HCT116 (cell line): ENCODE results near the gene TFB1M. TPM values are rescaled to one million over a fixed set of nuclear protein-coding genes. Genes with fewer than 3 reads are reported as not detected.

Source experiments
- ATAC-seq: fragments of 200-7000 bp; cut with Tn5 transposase; 2 replicates; pipeline ENCODE4 v1.9.1; 2020; ENCODE audit warnings: mild to moderate bottlenecking, moderate library complexity
- BruUV-seq: library from RNA; stranded (reverse); fragments of 400-500 nt; replicated peaks from 2 replicates; lab custom pipeline; 2021; lab: Mats Ljungman, UMichigan
- CTCF ChIA-PET: fragments of 300-600 bp; sonication (Branson Sonifier 250); formaldehyde crosslinking; loops from one replicate; lab custom pipeline; 2021; ENCODE audit warnings: antibody characterized with exemption; lab: Charles Lee
- POLR2A ChIA-PET: fragments of 300-600, 350-600 bp; sonication (Branson Sonifier 250); formaldehyde crosslinking; loops from one replicate; lab custom pipeline; 2021; ENCODE audit warnings: antibody characterized with exemption; lab: Charles Lee
- RAD21 ChIA-PET, 2 experiments: fragments of 300-600 bp; sonication (Branson Sonifier 250); formaldehyde crosslinking; loops; one replicate each; lab custom pipeline; 2023; ENCODE audit warnings: low total read pairs in 2 of 2; ENCODE audit not compliant: uncharacterized antibody in 2 of 2, unreplicated experiment in 2 of 2, low non-redundant PET in 1 of 2; lab: Charles Lee
- DNase-seq: peaks from one replicate; pipeline ENCODE4 v3.0.0-alpha.2; 2010; ENCODE audit warnings: low read depth, low spot score
- H2AFZ ChIP-seq: fragments of 200-600 bp; shearing (Covaris generic), sonication (generic); 2 replicates; pipeline ENCODE4 v1.6.1; 2017; ENCODE audit warnings: low read depth, mixed run types, mixed read lengths, antibody characterized with exemption, low read length; ENCODE audit not compliant: poor library complexity, severe bottlenecking
- H3K27ac ChIP-seq: 2 replicates; pipeline ENCODE4 v1.5.1; 2012; ENCODE audit warnings: low read depth, low read length
- H3K27me3 ChIP-seq: fragments of 200-600 bp; sonication (generic); 2 replicates; pipeline ENCODE4 v1.6.1; 2016; ENCODE audit warnings: mixed run types, low read length, mixed read lengths; ENCODE audit not compliant: insufficient read depth
- H3K36me3 ChIP-seq, 2 experiments: fragments of 200-500 bp in 1 of 2; fragments of 200-600 bp in 1 of 2; sonication (Bioruptor generic) in 1 of 2; sonication (generic) in 1 of 2; 2 replicates each; pipeline versions ENCODE4 v1.5.1 to v1.6.1; 2014 to 2016; ENCODE audit warnings: low read length in 2 of 2, inconsistent platforms in 1 of 2, mixed read lengths in 1 of 2, mixed run types in 1 of 2; ENCODE audit not compliant: insufficient read depth in 2 of 2, control insufficient read depth in 1 of 2
- H3K4me1 ChIP-seq, 2 experiments: fragments of 200-600 bp in 1 of 2; sonication (generic) in 1 of 2; 2 replicates each; pipeline versions ENCODE4 v1.5.1 to v1.6.1; 2012 to 2017; ENCODE audit warnings: low read length in 2 of 2, inconsistent platforms in 1 of 2, mild to moderate bottlenecking in 1 of 2, mixed read lengths in 1 of 2, mixed run types in 1 of 2, moderate library complexity in 1 of 2; ENCODE audit not compliant: insufficient read depth in 2 of 2, control insufficient read depth in 1 of 2
- H3K4me2 ChIP-seq: fragments of 200-600 bp; sonication (generic); 2 replicates; pipeline ENCODE4 v1.6.1; 2017; ENCODE audit warnings: mixed run types, low read length, mixed read lengths
- H3K4me3 ChIP-seq, 2 experiments: fragments of 200-600 bp in 1 of 2; sonication (generic) in 1 of 2; replicated peaks in 1 of 2; 2 replicates each; pipeline ENCODE4 v1.5.1; 2011 to 2016; ENCODE audit warnings: low read length in 2 of 2, control low read depth in 1 of 2, low read depth in 1 of 2, mild to moderate bottlenecking in 1 of 2, mixed read lengths in 1 of 2, mixed run types in 1 of 2
- H3K79me2 ChIP-seq: fragments of 200-600 bp; sonication (generic); 2 replicates; pipeline ENCODE4 v1.6.1; 2017; ENCODE audit warnings: mild to moderate bottlenecking, mixed run types, low read length, moderate library complexity, mixed read lengths; ENCODE audit not compliant: insufficient read depth
- H3K9ac ChIP-seq: fragments of 200-600 bp; sonication (generic); 2 replicates; pipeline ENCODE4 v1.6.1; 2016; ENCODE audit warnings: low read length, mixed read lengths
- H3K9me2 ChIP-seq: fragments of 200-600 bp; sonication (generic), shearing (Covaris generic); 2 replicates; pipeline ENCODE4 v1.6.1; 2017; ENCODE audit warnings: mixed run types, mild to moderate bottlenecking, moderate library complexity; ENCODE audit not compliant: insufficient read depth
- H3K9me3 ChIP-seq, 2 experiments: fragments of 200-500 bp in 1 of 2; fragments of 200-600 bp in 1 of 2; sonication (Bioruptor generic) in 1 of 2; sonication (generic) in 1 of 2; 2 replicates each; pipeline ENCODE4 v1.6.1; 2014 to 2017; ENCODE audit warnings: low read length in 2 of 2, mixed read lengths in 2 of 2, inconsistent platforms in 1 of 2, low read depth in 1 of 2, mild to moderate bottlenecking in 1 of 2, mixed run types in 1 of 2, moderate library complexity in 1 of 2; ENCODE audit not compliant: control insufficient read depth in 1 of 2, insufficient read depth in 1 of 2
- H4K20me1 ChIP-seq: fragments of 200-600 bp; sonication (generic), shearing (Covaris generic); 2 replicates; pipeline ENCODE4 v1.6.1; 2017; ENCODE audit warnings: mixed run types, mild to moderate bottlenecking, moderate library complexity; ENCODE audit not compliant: insufficient read depth
- EZH2 ChIP-seq: fragments of 200-600 bp; sonication (generic); IDR thresholded peaks from 2 replicates; pipeline ENCODE4 v1.6.1; 2017; ENCODE audit warnings: antibody characterized with exemption, mixed run types
- EZH2phosphoT487 ChIP-seq: fragments of 200-600 bp; IDR thresholded peaks from 2 replicates; pipeline ENCODE4 v1.6.1; 2018; ENCODE audit warnings: antibody characterized with exemption, borderline replicate concordance
- POLR2A ChIP-seq: IDR thresholded peaks from 2 replicates; pipeline ENCODE4 v1.7.0; 2011; ENCODE audit warnings: borderline replicate concordance; ENCODE audit not compliant: insufficient read depth, insufficient read length; ENCODE audit errors: extremely low read depth
- SP1 ChIP-seq: IDR thresholded peaks from 2 replicates; pipeline ENCODE4 v1.6.1; 2012; ENCODE audit warnings: low read depth
- TCF7L2 ChIP-seq: IDR thresholded peaks from 2 replicates; pipeline ENCODE4 v1.7.0; 2011; ENCODE audit warnings: borderline replicate concordance, inconsistent platforms; ENCODE audit not compliant: insufficient read depth, insufficient read length; ENCODE audit errors: extremely low read depth
- ZFX ChIP-seq: fragments of 450-650 bp; IDR thresholded peaks from 2 replicates; pipeline ENCODE4 v1.6.1; 2017
- ZNF274 ChIP-seq: fragments of 200-500 bp; sonication (Bioruptor generic); IDR thresholded peaks from 2 replicates; pipeline ENCODE4 v1.6.1; 2014; ENCODE audit warnings: mild to moderate bottlenecking, low read depth, low read length, inconsistent platforms
- intact Hi-C: fragments of 100-400 bp; cut with micrococcal nuclease; formaldehyde crosslinking; loops from 2 replicates; pipeline ENCODE4 v1.10.0; 2022
- total RNA-seq: library from RNA; stranded (reverse); gene quantifications from one replicate; pipeline ENCODE4 v1.2.1, GENCODE V29; 2021; ENCODE audit not compliant: unreplicated experiment
- TF ChIP-seq, protein P1 (sequence below), 3 experiments: fragments of 200-600 bp in 1 of 3; sonication (generic) in 1 of 3; IDR thresholded peaks in 2 of 3; conservative IDR thresholded peaks in 1 of 3; 2 replicates each; pipeline ENCODE4 v1.5.1; 2012 to 2017; ENCODE audit warnings: low read depth in 2 of 3, low read length in 2 of 3, antibody characterized with exemption in 1 of 3, borderline replicate concordance in 1 of 3, control low read depth in 1 of 3, mild to moderate bottlenecking in 1 of 3, mixed read lengths in 1 of 3, mixed run types in 1 of 3, moderate library complexity in 1 of 3; ENCODE audit not compliant: insufficient read depth in 1 of 3

Gene TFB1M
- total RNA-seq, 1 experiment from 2014 or later, result 43.8 TPM

DNA sequence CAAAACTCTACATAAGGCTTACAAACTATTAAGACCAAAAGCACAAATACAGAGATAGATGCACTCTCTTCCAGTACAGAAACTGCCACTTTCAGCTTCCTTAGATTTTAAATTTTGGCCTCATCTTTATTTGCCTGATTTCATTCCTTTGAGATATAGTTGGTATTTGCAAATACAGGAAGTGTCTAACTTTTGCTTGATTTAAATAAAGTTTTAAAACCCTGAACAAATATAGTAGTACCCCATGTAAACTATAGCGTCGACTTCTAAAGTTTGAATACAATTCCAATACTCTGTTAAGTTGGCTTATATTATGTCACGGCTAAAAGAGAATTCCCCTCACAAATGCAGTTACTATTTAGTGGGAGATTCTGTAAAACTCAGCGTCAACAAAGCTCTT, 51.6 kb downstream of the TFB1M start:
- H3K36me3 ChIP-seq, result no peaks in the 10 kb centered on the region; a peak in 1 of 4 replicates
- intact Hi-C loops, result no loop called here
- POLR2A ChIA-PET, result no interaction called here

More for the DNA sequence above, 51.6 kb downstream of the TFB1M start:
- Histone ChIP-seq H3K4me1 (peaks cover 0 to 3% of the 10 kb centered on the region in 2 experiments; a peak in 1 of 4 replicates), H3K9ac (no peak overlapping the region), H3K4me2 (no peak overlapping the region), H2AFZ (no peak overlapping the region), H3K79me2 (no peaks in the 10 kb centered on the region), H3K27me3 (no peaks in the 10 kb centered on the region), H4K20me1 (no peaks in the 10 kb centered on the region), H3K27ac (no peak overlapping the region), H3K4me3 (no peak overlapping the region), H3K9me3 (no peaks in the 10 kb centered on the region), H3K9me2 (no peaks in the 10 kb centered on the region)
- no peak for ATAC-seq
- CTCF ChIA-PET, result no interaction called here
- no peak for DNase-seq
- TF ChIP-seq ZFX (no peak), SP1 (no peak), EZH2 (no peak), POLR2A (no peak), EZH2phosphoT487 (no peak), TCF7L2 (no peak), ZNF274 (no peak)
- TF ChIP-seq, protein P1, sequence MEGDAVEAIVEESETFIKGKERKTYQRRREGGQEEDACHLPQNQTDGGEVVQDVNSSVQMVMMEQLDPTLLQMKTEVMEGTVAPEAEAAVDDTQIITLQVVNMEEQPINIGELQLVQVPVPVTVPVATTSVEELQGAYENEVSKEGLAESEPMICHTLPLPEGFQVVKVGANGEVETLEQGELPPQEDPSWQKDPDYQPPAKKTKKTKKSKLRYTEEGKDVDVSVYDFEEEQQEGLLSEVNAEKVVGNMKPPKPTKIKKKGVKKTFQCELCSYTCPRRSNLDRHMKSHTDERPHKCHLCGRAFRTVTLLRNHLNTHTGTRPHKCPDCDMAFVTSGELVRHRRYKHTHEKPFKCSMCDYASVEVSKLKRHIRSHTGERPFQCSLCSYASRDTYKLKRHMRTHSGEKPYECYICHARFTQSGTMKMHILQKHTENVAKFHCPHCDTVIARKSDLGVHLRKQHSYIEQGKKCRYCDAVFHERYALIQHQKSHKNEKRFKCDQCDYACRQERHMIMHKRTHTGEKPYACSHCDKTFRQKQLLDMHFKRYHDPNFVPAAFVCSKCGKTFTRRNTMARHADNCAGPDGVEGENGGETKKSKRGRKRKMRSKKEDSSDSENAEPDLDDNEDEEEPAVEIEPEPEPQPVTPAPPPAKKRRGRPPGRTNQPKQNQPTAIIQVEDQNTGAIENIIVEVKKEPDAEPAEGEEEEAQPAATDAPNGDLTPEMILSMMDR (IDR thresholded peaks at IDR 0.05 in 2 of 3, conservative IDR thresholded peaks at IDR 0.05 in 1 of 3; ENCODE audit: borderline replicate concordance in 1 of 3, insufficient read depth in 1 of 3, low read depth in 2 of 3, low read length in 2 of 3), result no peak
- BruUV-seq, result no TSS peak
- RAD21 ChIA-PET, result no interaction called here
